Measurements from ENCODE around the gene LAMA3. TPM values are rescaled to one million over a fixed set of nuclear protein-coding genes. Genes with fewer than 3 reads are reported as not detected.

LAMA3 gene
- total RNA-seq, 2 donors from 2014 or later, result 30.1 to 34.2 TPM

DNA sequence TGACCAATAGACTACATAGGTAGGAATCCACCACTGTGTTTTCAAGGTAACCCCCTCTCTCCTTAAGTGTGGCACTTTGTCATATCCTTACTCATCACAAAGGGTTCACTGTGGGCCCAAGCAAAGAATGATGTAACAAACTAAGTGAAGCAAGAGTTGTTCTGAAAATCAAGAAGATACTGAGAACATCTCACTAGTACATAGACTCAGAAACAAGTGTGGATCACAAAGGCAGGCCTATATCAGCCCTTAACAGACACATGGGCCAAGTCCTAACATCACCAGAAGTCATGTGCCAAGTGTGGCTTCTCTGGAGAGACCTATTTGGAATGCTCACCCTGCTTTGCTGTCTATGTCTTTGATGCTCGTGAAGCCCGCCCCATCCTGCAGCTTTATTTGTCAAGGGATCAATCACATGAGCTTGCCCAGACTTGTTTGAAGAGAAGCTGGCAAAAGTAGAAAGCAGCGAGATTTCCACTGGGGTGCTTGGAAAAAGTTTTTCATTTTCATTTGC is 194.1 kb downstream of the LAMA3 start:
- peak overlapping the region; percentile 81 to 84 for H3K27ac ChIP-seq
- no peak for DNase-seq (ENCODE audit: low spot score)

GRCh38 chr18:23884681-23885375 is 195.6 kb downstream of the LAMA3 start:
- no peaks in the 10 kb centered on the region for H3K27me3 ChIP-seq (replicated peaks; ENCODE audit: insufficient read depth)
- peak overlapping the region; percentile 42 for H3K4me3 ChIP-seq
- no peak for DNase-seq (ENCODE audit: low spot score)
- H3K4me1 ChIP-seq (ENCODE audit: control insufficient read depth in 1 of 2, low read depth in 2 of 2), result peaks cover 17 to 46% of the 10 kb centered on the region in 2 donors
- H3K36me3 ChIP-seq, result no peaks in the 10 kb centered on the region
- H3K27ac ChIP-seq, result peak overlapping the region; percentile 81 to 84
- no peak for ATAC-seq (ENCODE audit: insufficient number of reproducible peaks, low FRiP score, low read depth)
- no peak for TF ChIP-seq CTCF (IDR thresholded peaks at IDR 0.05)
- no peaks in the 10 kb centered on the region for H3K9me3 ChIP-seq

More for the DNA sequence above, 194.1 kb downstream of the LAMA3 start:
- Histone ChIP-seq H3K4me1 (ENCODE audit: control insufficient read depth in 1 of 2, low read depth in 2 of 2) (peaks cover 17 to 46% of the 10 kb centered on the region in 2 donors), H3K9me3 (no peaks in the 10 kb centered on the region), H3K36me3 (no peaks in the 10 kb centered on the region), H3K27me3 (replicated peaks; ENCODE audit: insufficient read depth) (no peaks in the 10 kb centered on the region), H3K4me3 (no peak overlapping the region)
- no peak for TF ChIP-seq CTCF (IDR thresholded peaks at IDR 0.05)
- ATAC-seq (ENCODE audit: insufficient number of reproducible peaks, low FRiP score, low read depth), result no peak

GRCh38 chr18:23885750-23886149 is 196.5 kb downstream of the LAMA3 start:
- Histone ChIP-seq H3K36me3 (no peaks in the 10 kb centered on the region), H3K4me3 (no peak overlapping the region), H3K27ac (no peak overlapping the region), H3K27me3 (replicated peaks; ENCODE audit: insufficient read depth) (no peaks in the 10 kb centered on the region), H3K4me1 (ENCODE audit: control insufficient read depth in 1 of 2, low read depth in 2 of 2) (peaks cover 17 to 46% of the 10 kb centered on the region in 2 donors), H3K9me3 (no peaks in the 10 kb centered on the region)
- DNase-seq (ENCODE audit: low spot score) (no peak), ATAC-seq (ENCODE audit: insufficient number of reproducible peaks, low FRiP score, low read depth) (no peak)
- no peak for TF ChIP-seq CTCF (IDR thresholded peaks at IDR 0.05)

DNA sequence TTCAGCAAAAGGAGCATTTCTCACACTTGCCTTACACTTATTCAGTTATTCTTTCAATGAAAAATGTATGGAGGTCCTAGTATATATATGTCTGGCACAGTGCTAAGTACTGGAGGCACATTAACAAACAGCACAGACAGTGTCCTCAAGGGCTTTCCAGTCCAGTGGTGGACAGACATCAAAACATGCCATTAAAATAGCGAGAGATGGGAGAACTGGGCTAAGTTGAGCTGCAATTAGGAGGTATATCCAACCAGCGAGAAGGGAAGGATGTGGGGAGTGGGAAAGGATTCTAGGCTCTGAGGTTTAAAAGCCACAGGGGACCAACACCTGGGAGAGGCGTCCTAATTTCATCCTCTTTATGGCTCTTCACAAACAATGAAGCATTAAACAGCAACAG is 197.8 kb downstream of the LAMA3 start:
- DNase-seq (ENCODE audit: low spot score), result no peak
- H3K27ac ChIP-seq, result no peak overlapping the region
- no peaks in the 10 kb centered on the region for H3K27me3 ChIP-seq (replicated peaks; ENCODE audit: insufficient read depth)
- no peak overlapping the region for H3K4me3 ChIP-seq
- H3K4me1 ChIP-seq (ENCODE audit: control insufficient read depth in 1 of 2, low read depth in 2 of 2), result peaks cover 17 to 46% of the 10 kb centered on the region in 2 donors
- H3K9me3 ChIP-seq, result no peaks in the 10 kb centered on the region
- ATAC-seq (ENCODE audit: insufficient number of reproducible peaks, low FRiP score, low read depth), result no peak
- TF ChIP-seq CTCF (IDR thresholded peaks at IDR 0.05), result no peak
- no peaks in the 10 kb centered on the region for H3K36me3 ChIP-seq

- no peak for TF ChIP-seq CTCF (IDR thresholded peaks at IDR 0.05)
- H3K4me1 ChIP-seq (ENCODE audit: control insufficient read depth in 1 of 2, low read depth in 2 of 2), result peaks cover 17 to 46% of the 10 kb centered on the region in 2 donors
- H3K36me3 ChIP-seq, result no peaks in the 10 kb centered on the region
- no peaks in the 10 kb centered on the region for H3K9me3 ChIP-seq
- DNase-seq (ENCODE audit: low spot score) (no peak), ATAC-seq (ENCODE audit: insufficient number of reproducible peaks, low FRiP score, low read depth) (no peak)
- H3K27me3 ChIP-seq (replicated peaks; ENCODE audit: insufficient read depth), result no peaks in the 10 kb centered on the region
- H3K4me3 ChIP-seq, result no peak overlapping the region
- no peak overlapping the region for H3K27ac ChIP-seq
Measured at GRCh38 chr18:23887493-23887892, 198.2 kb downstream of the LAMA3 start.
